Brain microvascular endothelial cell (primary cell): ENCODE results near the gene EPOP.

Source experiments
- DNase-seq: peaks from one replicate; pipeline ENCODE4 v3.0.0-alpha.2; 2020
- H3K27ac ChIP-seq: fragments of 250-450 bp; sonication (Bioruptor Pico); 2 replicates; pipeline ENCODE4 v1.5.1; 2020; ENCODE audit warnings: mild to moderate bottlenecking, moderate library complexity
- H3K27me3 ChIP-seq: fragments of 250-450 bp; sonication (Bioruptor Pico); replicated peaks from 2 replicates; pipeline ENCODE4 v1.5.1; 2020; ENCODE audit warnings: mild to moderate bottlenecking
- H3K36me3 ChIP-seq: fragments of 250-450 bp; sonication (Bioruptor Pico); replicated peaks from 2 replicates; pipeline ENCODE4 v1.5.1; 2020; ENCODE audit warnings: mild to moderate bottlenecking
- H3K4me3 ChIP-seq: 2 replicates; pipeline ENCODE4 v1.5.1; 2011; ENCODE audit warnings: low read depth, mild to moderate bottlenecking, control low read depth, low read length, moderate library complexity
- in situ Hi-C: cut with HindIII; loops from 2 replicates; pipeline ENCODE4 v1.10.0; 2017; ENCODE audit warnings: low sequenced_read_pairs, low pct_ligation_motif_present
- TF ChIP-seq, protein P1 (sequence below): IDR thresholded peaks from 2 replicates; pipeline ENCODE4 v1.5.1; 2011; ENCODE audit warnings: low read depth, mild to moderate bottlenecking, moderate library complexity, low read length, control low read depth, inconsistent platforms; ENCODE audit errors: missing control alignments

The EPOP gene

DNA sequence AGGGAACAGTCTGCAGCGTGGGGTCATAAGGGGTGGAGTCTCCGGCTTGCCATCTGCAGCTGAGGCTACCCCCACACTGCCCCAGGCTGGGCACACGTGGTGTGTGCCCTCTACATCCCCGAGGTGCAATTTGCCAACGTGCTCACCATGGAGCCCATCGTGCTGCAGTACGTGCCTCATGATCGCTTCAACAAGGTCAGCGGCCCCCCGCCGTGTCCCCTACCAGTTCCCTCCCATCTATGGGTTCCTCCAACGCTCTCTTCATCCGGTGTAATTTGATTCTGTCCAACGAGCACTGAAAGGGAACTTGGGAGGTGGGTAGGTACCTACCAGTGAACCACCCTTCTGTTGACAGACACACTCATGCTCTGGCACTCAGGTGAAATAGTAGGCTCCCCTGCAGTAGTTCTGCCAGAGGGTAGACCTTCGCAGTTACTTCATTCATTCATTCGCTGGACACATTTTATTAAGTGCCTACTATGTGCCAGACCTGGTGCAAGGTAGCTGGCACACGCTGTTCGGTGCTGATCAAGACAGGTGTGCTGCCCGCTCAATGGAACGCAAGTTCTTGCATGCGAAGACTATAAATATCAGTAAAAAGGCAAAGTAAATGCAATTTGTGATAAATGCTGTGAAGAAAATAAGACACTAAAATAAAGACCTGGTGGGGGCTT lies 33.1 kb upstream of the EPOP start:
- Histone ChIP-seq H3K27me3 (no peaks in the 10 kb centered on the region), H3K36me3 (peaks cover 12% of the 10 kb centered on the region), H3K4me3 (no peak overlapping the region), H3K27ac (no peak overlapping the region)
- TF ChIP-seq, protein P1, sequence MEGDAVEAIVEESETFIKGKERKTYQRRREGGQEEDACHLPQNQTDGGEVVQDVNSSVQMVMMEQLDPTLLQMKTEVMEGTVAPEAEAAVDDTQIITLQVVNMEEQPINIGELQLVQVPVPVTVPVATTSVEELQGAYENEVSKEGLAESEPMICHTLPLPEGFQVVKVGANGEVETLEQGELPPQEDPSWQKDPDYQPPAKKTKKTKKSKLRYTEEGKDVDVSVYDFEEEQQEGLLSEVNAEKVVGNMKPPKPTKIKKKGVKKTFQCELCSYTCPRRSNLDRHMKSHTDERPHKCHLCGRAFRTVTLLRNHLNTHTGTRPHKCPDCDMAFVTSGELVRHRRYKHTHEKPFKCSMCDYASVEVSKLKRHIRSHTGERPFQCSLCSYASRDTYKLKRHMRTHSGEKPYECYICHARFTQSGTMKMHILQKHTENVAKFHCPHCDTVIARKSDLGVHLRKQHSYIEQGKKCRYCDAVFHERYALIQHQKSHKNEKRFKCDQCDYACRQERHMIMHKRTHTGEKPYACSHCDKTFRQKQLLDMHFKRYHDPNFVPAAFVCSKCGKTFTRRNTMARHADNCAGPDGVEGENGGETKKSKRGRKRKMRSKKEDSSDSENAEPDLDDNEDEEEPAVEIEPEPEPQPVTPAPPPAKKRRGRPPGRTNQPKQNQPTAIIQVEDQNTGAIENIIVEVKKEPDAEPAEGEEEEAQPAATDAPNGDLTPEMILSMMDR: no peak
- in situ Hi-C loops: no loop called here
- DNase-seq: no peak

DNA sequence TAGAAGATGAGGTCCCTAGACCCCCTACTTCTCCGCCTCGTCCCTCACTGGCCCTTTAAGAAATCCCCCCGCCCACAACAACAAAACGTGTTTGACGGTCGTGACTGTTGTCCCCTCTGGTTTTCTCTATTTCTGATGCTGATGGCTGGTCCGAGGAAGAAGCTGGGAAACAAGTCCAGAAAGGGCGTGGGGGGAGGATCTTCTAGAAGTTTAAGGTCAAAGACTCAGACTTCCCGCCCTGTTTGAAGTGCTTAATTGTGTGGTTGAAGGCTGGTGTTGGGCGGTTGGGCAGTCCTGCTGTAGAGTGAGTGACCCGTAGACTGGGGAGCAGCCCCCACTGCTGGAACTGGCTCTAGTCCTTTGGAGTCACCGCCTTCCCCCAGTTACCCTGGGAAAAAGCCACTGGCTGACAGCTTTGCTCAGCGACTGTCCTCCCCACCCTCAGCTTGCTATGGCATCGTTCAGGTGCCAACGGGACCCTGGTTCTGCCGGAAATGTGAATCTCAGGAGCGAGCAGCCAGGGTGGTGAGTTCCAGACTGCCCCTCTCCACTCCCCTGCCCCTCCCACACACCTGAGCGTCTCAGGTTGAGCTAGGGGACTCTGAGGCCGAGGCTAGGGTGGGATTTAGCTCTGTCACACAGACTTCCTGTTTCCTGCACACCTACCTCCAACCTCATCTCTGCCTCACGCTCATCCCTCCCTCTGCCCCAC lies 31.9 kb upstream of the EPOP start:
- DNase-seq: no peak
- H3K4me3 ChIP-seq: peak overlapping the region; percentile 62
- in situ Hi-C loops: no loop called here
- TF ChIP-seq, protein P1: no peak
- peaks cover 3% of the 10 kb centered on the region for H3K36me3 ChIP-seq
- no peak overlapping the region for H3K27ac ChIP-seq
- no peaks in the 10 kb centered on the region for H3K27me3 ChIP-seq

DNA sequence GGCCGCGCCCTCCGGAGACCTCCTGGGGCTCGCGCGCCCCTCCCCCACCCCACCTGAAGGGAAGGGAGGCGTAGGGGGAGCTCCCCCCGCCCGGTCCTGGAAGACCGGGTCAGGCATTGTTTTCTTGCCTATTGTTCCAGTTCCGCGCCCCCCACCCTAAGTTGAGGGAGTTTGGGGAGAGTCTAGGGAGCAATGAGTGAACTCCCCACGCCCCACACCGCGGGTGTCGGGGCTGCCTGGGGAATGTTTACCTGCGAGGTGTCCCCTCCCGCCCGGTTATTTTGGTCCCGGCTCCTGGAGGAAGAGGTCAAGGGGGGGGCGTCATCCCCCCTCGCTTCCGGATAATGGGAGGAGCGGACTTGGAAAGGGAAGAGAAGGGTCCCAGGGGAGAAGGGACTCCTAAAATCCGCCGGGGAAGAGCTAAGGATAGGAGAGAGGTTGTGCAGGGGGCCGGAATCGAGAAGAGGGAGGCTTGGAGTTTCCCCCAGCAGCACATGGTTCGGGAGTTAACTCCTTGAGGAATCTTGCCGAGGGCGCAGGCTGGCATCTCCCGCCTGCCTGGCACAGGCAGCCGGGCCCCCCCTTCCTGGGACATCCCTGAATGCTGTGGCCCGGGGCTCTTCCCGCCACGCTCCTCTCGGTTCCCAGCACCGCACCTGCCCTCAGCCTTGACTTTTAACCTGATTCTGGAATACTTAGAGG lies 31.2 kb upstream of the EPOP start:
- H3K27me3 ChIP-seq: no peaks in the 10 kb centered on the region
- in situ Hi-C loops: no loop called here
- DNase-seq: no peak
- TF ChIP-seq, protein P1: no peak
- no peak overlapping the region for H3K27ac ChIP-seq
- peak overlapping the region; percentile 62 for H3K4me3 ChIP-seq
- no peaks in the 10 kb centered on the region for H3K36me3 ChIP-seq

DNA sequence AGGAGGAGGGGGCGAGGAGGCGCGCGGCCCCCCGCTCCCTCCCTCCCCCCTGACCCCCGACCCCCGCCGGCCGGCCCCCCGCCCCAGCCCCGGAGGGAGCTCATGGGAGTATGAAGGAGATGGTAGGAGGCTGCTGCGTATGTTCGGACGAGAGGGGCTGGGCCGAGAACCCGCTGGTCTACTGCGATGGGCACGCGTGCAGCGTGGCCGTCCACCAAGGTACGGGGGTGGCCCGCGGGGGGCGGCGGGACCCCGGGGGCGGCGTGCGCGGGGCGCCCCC lies 30.7 kb upstream of the EPOP start:
- no peaks in the 10 kb centered on the region for H3K36me3 ChIP-seq
- no peak overlapping the region for H3K27ac ChIP-seq
- peak overlapping the region; percentile 62 for H3K4me3 ChIP-seq
- DNase-seq: no peak
- no peaks in the 10 kb centered on the region for H3K27me3 ChIP-seq
- TF ChIP-seq, protein P1: no peak
- in situ Hi-C loops: no loop called here

DNA sequence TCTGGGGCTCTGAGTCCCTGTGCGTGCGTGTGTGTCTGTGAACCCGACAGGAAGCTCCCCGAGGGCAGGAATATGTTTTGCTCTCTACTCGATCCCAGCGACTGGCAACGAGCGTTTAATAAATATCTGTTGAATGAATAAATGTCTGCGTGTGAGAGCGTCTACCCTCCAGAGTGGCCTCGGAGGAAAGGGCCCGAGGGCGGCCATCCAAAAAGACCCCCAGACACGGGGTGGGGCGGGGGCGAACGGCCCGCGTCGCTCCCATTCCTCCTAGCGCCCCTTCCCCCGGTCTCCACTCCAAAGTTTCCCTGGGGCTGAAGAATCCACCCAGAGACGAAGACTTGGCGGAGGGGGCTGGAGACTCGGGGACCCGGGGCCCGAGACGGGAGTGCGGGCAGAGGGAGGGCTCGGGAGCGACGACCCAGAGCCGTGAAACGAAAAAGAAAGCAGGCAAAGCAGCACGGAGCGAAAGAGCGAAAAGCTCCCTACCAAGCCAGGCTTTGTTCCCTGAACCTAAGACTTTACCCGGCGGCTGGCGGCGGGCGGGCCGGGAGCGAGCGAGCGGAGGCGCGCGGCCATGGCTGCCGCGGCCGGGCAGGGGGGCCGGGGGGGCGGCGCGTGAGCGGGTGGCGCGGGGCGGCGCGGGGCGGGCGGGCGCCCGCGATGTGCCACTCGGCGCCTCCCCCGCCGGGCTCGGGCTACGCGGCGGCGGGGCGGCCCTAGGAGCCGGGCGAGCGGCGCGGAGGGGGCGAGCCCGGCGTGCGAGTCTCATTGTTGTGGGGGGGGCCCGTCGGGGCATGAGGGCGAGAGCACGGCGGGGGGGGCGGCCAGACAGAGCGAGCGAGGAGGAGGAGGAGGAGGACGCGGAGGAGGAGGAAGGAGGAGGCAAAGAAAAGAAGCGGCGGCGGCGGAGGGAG lies 30.1 kb upstream of the EPOP start, which contains the start of gene MLLT6:
MLLT6 (plus strand) TSS at position 668 of the 917 bp plus-strand sequence. CDS start 360 bp downstream, outside the sequence.
- peak; percentile 48 for DNase-seq
- in situ Hi-C loops: no loop called here
- H3K27me3 ChIP-seq: no peaks in the 10 kb centered on the region
- H3K4me3 ChIP-seq: peak within 1 kb of the TSS; percentile 62
- TF ChIP-seq, protein P1: no peak
- no peaks in the 10 kb centered on the region for H3K36me3 ChIP-seq
- no peak within 1 kb of the TSS for H3K27ac ChIP-seq
